ENCODE data around the gene MAGEH1.

GRCh38 chrX:55490121-55490520, 38.2 kb downstream of the MAGEH1 start:
- TF ChIP-seq ZNF317 (CRISPR knock-in tag; IDR thresholded peaks at IDR 0.05; ENCODE audit: borderline replicate concordance, low read depth), result no peak
- TF ChIP-seq MYBL2 (CRISPR knock-in tag; IDR thresholded peaks at IDR 0.05), result no peak
- TF ChIP-seq ATF6 (CRISPR knock-in tag; IDR thresholded peaks at IDR 0.05), result no peak
- TF ChIP-seq FOXK1 (CRISPR knock-in tag; IDR thresholded peaks at IDR 0.05), result no peak
- TF ChIP-seq NR2C2 (CRISPR knock-in tag; IDR thresholded peaks at IDR 0.05), result no peak
- TF ChIP-seq CTCF (IDR thresholded peaks at IDR 0.05), result no peak
- no peak for TF ChIP-seq PREB (CRISPR knock-in tag; IDR thresholded peaks at IDR 0.05; ENCODE audit: borderline replicate concordance)
- no peak for TF ChIP-seq JUN (CRISPR knock-in tag; IDR thresholded peaks at IDR 0.05)
- TF ChIP-seq ATF1 (CRISPR knock-in tag; IDR thresholded peaks at IDR 0.05), result no peak
